Memory B cell (primary cell): ENCODE data around the gene TCAIM.
"Not testable (repeated sequence)": the region's sequence is repeated elsewhere in the genome, so short reads cannot be mapped to it uniquely, and the experiment has no call there.

Experiments
- ATAC-seq: fragments of 150-1000 bp; cut with Tn5 transposase; 2 replicates; pipeline ENCODE4 v1.10.0; 2021; ENCODE audit warnings: low read depth, mild to moderate bottlenecking, moderate library complexity
- DNase-seq, 2 donors: peaks; one replicate each; pipeline ENCODE4 v3.0.0; 2022; ENCODE audit warnings: low spot score in 2 of 2
- H3K27ac Mint-ChIP-seq: one replicate; pipeline ENCODE4 v1.8.0; 2022; ENCODE audit warnings: mild to moderate bottlenecking, moderate library complexity, mixed read lengths
- H3K27me3 Mint-ChIP-seq: one replicate; pipeline ENCODE4 v1.8.0; 2022; ENCODE audit warnings: mixed read lengths
- H3K36me3 Mint-ChIP-seq: one replicate; pipeline ENCODE4 v1.8.0; 2022; ENCODE audit warnings: mild to moderate bottlenecking, mixed read lengths
- H3K4me1 Mint-ChIP-seq: one replicate; pipeline ENCODE4 v1.8.0; 2022; ENCODE audit warnings: mixed read lengths
- H3K4me3 Mint-ChIP-seq: one replicate; pipeline ENCODE4 v1.8.0; 2022; ENCODE audit warnings: mild to moderate bottlenecking, moderate library complexity, mixed read lengths
- H3K9me3 Mint-ChIP-seq: one replicate; pipeline ENCODE4 v1.8.0; 2022; ENCODE audit warnings: mixed read lengths

Gene TCAIM

GRCh38 chr3:44415421-44415820 lies 76.9 kb downstream of the TCAIM start:
- ATAC-seq (no peak), DNase-seq (no peak)
- Mint-ChIP-seq H3K4me3 (no peak overlapping the region), H3K27ac (no peak overlapping the region), H3K27me3 (no peaks in the 10 kb centered on the region), H3K9me3 (peaks cover 1% of the 10 kb centered on the region), H3K36me3 (peaks cover 3% of the 10 kb centered on the region), H3K4me1 (no peaks in the 10 kb centered on the region)

- peaks cover 3% of the 10 kb centered on the region for H3K27me3 Mint-ChIP-seq
- H3K27ac Mint-ChIP-seq, result no peak overlapping the region
- ATAC-seq (no peak), DNase-seq (no peak)
- no peaks in the 10 kb centered on the region for H3K4me1 Mint-ChIP-seq
- peaks cover 3% of the 10 kb centered on the region for H3K36me3 Mint-ChIP-seq
- H3K4me3 Mint-ChIP-seq, result no peak overlapping the region
- peaks cover 1% of the 10 kb centered on the region for H3K9me3 Mint-ChIP-seq
Observed at GRCh38 chr3:44416031-44417030, 77.8 kb downstream of the TCAIM start.

GRCh38 chr3:44418118-44418517 lies 79.6 kb downstream of the TCAIM start:
- not testable (repeated sequence) for H3K36me3 Mint-ChIP-seq, H3K27me3 Mint-ChIP-seq, H3K27ac Mint-ChIP-seq, ATAC-seq, H3K9me3 Mint-ChIP-seq, H3K4me1 Mint-ChIP-seq, H3K4me3 Mint-ChIP-seq, DNase-seq

- no peak for DNase-seq
- ATAC-seq, result no peak
- Mint-ChIP-seq H3K27me3 (peaks cover 4% of the 10 kb centered on the region), H3K27ac (no peak overlapping the region), H3K4me3 (no peak overlapping the region), H3K36me3 (peaks cover 3% of the 10 kb centered on the region), H3K4me1 (no peaks in the 10 kb centered on the region), H3K9me3 (peaks cover 1% of the 10 kb centered on the region)
Observed at GRCh38 chr3:44418549-44418948, 80.0 kb downstream of the TCAIM start.

GRCh38 chr3:44419116-44419922 lies 80.8 kb downstream of the TCAIM start:
- Mint-ChIP-seq H3K27ac (no peak overlapping the region), H3K36me3 (peaks cover 3% of the 10 kb centered on the region)

GRCh38 chr3:44419923-44420650 lies 81.5 kb downstream of the TCAIM start:
- Mint-ChIP-seq H3K27me3 (peaks cover 5% of the 10 kb centered on the region), H3K4me1 (no peaks in the 10 kb centered on the region), H3K9me3 (peaks cover 1% of the 10 kb centered on the region), H3K36me3 (peaks cover 3% of the 10 kb centered on the region), H3K4me3 (no peak overlapping the region), H3K27ac (no peak overlapping the region)
- DNase-seq (no peak), ATAC-seq (no peak)

More at GRCh38 chr3:44419116-44419922, 80.8 kb downstream of the TCAIM start:
- Mint-ChIP-seq H3K9me3 (peaks cover 1% of the 10 kb centered on the region), H3K27me3 (peaks cover 5% of the 10 kb centered on the region), H3K4me3 (no peak overlapping the region), H3K4me1 (no peaks in the 10 kb centered on the region)
- ATAC-seq (no peak), DNase-seq (no peak)

- DNase-seq (no peak), ATAC-seq (no peak)
- Mint-ChIP-seq H3K27ac (no peak overlapping the region), H3K27me3 (peaks cover 5% of the 10 kb centered on the region), H3K4me3 (no peak overlapping the region), H3K4me1 (no peaks in the 10 kb centered on the region), H3K36me3 (peaks cover 3% of the 10 kb centered on the region), H3K9me3 (peaks cover 1% of the 10 kb centered on the region)
Observed at GRCh38 chr3:44420676-44421075, 82.1 kb downstream of the TCAIM start.

GRCh38 chr3:44421280-44421679 lies 82.7 kb downstream of the TCAIM start:
- DNase-seq, result no peak

GRCh38 chr3:44424758-44425157 lies 86.2 kb downstream of the TCAIM start:
- DNase-seq, result no peak
- Mint-ChIP-seq H3K27me3 (peaks cover 6% of the 10 kb centered on the region), H3K36me3 (no peaks in the 10 kb centered on the region), H3K27ac (no peak overlapping the region), H3K4me3 (no peak overlapping the region), H3K9me3 (no peaks in the 10 kb centered on the region), H3K4me1 (no peaks in the 10 kb centered on the region)
- no peak for ATAC-seq

More at GRCh38 chr3:44421280-44421679, 82.7 kb downstream of the TCAIM start:
- Mint-ChIP-seq H3K4me3 (no peak overlapping the region), H3K27me3 (peaks cover 5% of the 10 kb centered on the region), H3K36me3 (peaks cover 3% of the 10 kb centered on the region), H3K4me1 (no peaks in the 10 kb centered on the region), H3K27ac (no peak overlapping the region), H3K9me3 (peaks cover 1% of the 10 kb centered on the region)
- ATAC-seq, result no peak

- DNase-seq (no peak), ATAC-seq (no peak)
- Mint-ChIP-seq H3K4me1 (no peaks in the 10 kb centered on the region), H3K27ac (no peak overlapping the region), H3K9me3 (no peaks in the 10 kb centered on the region), H3K36me3 (no peaks in the 10 kb centered on the region), H3K27me3 (peaks cover 3% of the 10 kb centered on the region), H3K4me3 (no peak overlapping the region)
Observed at GRCh38 chr3:44427683-44428082, 89.1 kb downstream of the TCAIM start.

- Mint-ChIP-seq H3K27ac (no peak overlapping the region), H3K9me3 (no peaks in the 10 kb centered on the region), H3K4me3 (no peak overlapping the region), H3K27me3 (peaks cover 2% of the 10 kb centered on the region), H3K4me1 (no peaks in the 10 kb centered on the region), H3K36me3 (no peaks in the 10 kb centered on the region)
- ATAC-seq, result no peak
- no peak for DNase-seq
Observed at GRCh38 chr3:44428910-44429309, 90.3 kb downstream of the TCAIM start.

- no peak for DNase-seq
- Mint-ChIP-seq H3K9me3 (no peaks in the 10 kb centered on the region), H3K4me1 (no peaks in the 10 kb centered on the region), H3K36me3 (no peaks in the 10 kb centered on the region), H3K27ac (no peak overlapping the region), H3K27me3 (peaks cover 2% of the 10 kb centered on the region), H3K4me3 (no peak overlapping the region)
- ATAC-seq, result no peak
Observed at GRCh38 chr3:44429459-44429858, 90.9 kb downstream of the TCAIM start.

GRCh38 chr3:44430466-44430865 lies 91.9 kb downstream of the TCAIM start:
- Mint-ChIP-seq H3K27ac (no peak overlapping the region), H3K4me1 (no peaks in the 10 kb centered on the region), H3K4me3 (no peak overlapping the region), H3K27me3 (peaks cover 2% of the 10 kb centered on the region), H3K9me3 (no peaks in the 10 kb centered on the region), H3K36me3 (no peaks in the 10 kb centered on the region)
- DNase-seq, result no peak
- ATAC-seq, result no peak
